GM10266 (cell line): ENCODE data around the gene GTF3C6.
A peak's percentile ranks its signal among the peaks of the same experiment; 100 is the strongest.

Experiments
- DNase-seq: peaks from one replicate; pipeline ENCODE4 v3.0.0; 2012; ENCODE audit errors: extremely low spot score
- CTCF ChIP-seq: IDR thresholded peaks from 2 replicates; pipeline ENCODE4 v1.5.1; 2012; ENCODE audit warnings: mild to moderate bottlenecking, low read depth; ENCODE audit not compliant: control insufficient read depth, insufficient read depth; ENCODE audit errors: missing control alignments

GTF3C6 gene

GRCh38 chr6:110944681-110945151 lies 13.8 kb upstream of the GTF3C6 start:
- no peak for TF ChIP-seq CTCF
- peak; percentile 78 for DNase-seq

- no peak for TF ChIP-seq CTCF
- DNase-seq, result no peak
Measured at GRCh38 chr6:110946498-110946897, 12.0 kb upstream of the GTF3C6 start.

- no peak for DNase-seq
- TF ChIP-seq CTCF, result peak; percentile 43
Measured at GRCh38 chr6:110949679-110950285, 8.7 kb upstream of the GTF3C6 start.

- DNase-seq, result no peak
- TF ChIP-seq CTCF, result no peak
Measured at GRCh38 chr6:110950440-110950839, 8.1 kb upstream of the GTF3C6 start.

GRCh38 chr6:110951008-110951407 lies 7.5 kb upstream of the GTF3C6 start:
- DNase-seq, result no peak
- no peak for TF ChIP-seq CTCF

GRCh38 chr6:110951986-110952794 lies 6.3 kb upstream of the GTF3C6 start:
- TF ChIP-seq CTCF, result no peak
- DNase-seq, result no peak
